GM11168 (cell line): ENCODE measurements around the gene IFI16.
"Not testable (repeated sequence)": the region's sequence is repeated elsewhere in the genome, so short reads cannot be mapped to it uniquely, and the experiment has no call there.

Source experiments
- in situ Hi-C: fragments of 300-500 bp; cut with MboI; formaldehyde crosslinking; loops from one replicate; pipeline ENCODE4 v1.12.0; 2022; ENCODE audit warnings: low sequenced_read_pairs; ENCODE audit not compliant: unreplicated experiment

The IFI16 gene

DNA sequence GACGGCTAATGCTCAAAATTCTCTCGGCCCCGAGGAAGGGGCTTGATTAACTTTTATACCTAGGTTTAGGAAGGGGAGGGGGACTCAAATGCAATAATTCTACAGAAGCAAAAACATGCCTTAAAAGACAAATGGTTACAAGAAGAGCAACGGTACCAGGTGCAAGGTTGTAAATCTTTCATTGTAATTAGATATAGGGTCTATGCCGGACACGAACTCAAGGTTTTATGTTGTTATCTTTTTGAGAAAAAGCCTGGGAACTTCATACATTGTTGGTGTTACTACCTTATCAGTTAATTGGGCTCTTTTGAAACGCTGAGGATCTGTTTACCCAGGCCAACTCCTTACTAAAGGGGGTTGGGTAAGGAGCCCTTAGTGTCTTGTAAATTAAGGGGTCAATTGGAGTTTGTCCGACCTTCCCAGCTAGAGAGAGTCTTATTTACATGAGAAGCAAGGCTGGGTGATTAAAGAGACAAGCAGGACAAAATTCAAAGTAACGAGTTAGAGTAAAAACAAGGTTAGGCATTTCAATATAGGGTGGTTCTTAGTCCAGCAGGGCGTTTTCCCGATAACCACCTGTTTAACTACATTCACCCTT lies 3.4 kb upstream of the IFI16 start:
- in situ Hi-C loops, result not testable (repeated sequence)

- in situ Hi-C loops, result no loop called here
These were observed 2.0 kb upstream of the IFI16 start for GRCh38 chr1:159007726-159008125.

- in situ Hi-C loops, result no loop called here
These were observed 941 bp upstream of the IFI16 start for GRCh38 chr1:159008744-159009188.

- in situ Hi-C loops, result no loop called here
These were observed 420 bp upstream of the IFI16 start for GRCh38 chr1:159009287-159009686.

DNA sequence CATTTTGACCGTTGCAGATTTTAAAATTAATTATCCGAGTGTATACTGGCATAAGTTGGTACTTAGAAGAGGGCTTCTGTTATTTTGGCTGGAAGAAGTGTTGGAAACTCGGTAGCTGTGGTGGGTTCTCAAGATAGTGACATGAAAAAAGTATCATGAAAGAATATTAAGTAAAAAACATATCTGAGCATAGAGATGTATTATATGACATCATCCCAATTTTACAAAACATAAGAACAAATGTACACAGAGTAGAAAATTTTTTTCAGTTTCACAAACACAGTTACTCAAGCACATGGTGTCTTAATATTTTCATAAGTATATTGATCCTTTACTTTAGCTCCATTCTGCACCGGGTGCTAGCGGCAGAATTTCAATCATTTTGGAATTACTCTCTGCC lies 684 bp downstream of the IFI16 start:
- in situ Hi-C loops, result no loop called here

DNA sequence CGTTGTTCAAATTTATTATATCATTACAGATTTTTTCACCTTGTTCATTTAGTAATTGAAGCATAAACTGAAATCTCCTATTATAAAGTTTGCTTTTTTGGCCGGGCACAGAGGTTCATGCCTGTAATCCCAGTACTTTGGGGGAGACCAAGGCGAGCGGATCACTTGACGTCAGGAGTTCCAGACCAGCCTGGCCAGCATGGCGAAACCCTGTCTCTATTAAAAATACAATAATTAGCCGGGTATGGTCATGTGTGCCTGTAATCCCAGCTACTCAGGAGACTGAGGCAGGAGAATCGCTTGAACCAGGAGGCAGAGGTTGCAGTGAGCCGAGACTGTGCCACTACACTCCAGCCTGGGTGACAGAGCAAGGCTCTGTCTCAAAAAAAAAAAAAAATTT lies 1.3 kb downstream of the IFI16 start:
- in situ Hi-C loops, result not testable (repeated sequence)

DNA sequence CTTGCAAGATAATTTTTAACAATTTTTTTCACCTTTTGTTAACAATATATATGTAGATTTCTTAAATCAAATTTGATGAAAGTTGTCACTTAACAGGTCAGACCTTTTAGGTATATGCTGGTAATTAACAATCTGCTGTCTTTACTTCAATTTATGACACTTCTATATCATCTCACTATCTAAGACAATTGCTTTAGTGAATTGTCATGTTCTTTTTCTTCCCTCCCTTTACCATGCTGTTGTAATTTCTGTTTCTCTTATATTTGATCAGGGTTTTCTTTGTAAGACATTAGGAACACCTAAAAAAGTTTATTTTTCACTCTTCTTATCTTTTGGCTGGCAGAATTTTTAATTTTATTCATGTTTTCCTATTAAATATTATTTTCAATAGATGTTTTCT lies 2.0 kb downstream of the IFI16 start:
- in situ Hi-C loops, result no loop called here

- in situ Hi-C loops, result no loop called here
These were observed 2.8 kb downstream of the IFI16 start for GRCh38 chr1:159012495-159012894.

DNA sequence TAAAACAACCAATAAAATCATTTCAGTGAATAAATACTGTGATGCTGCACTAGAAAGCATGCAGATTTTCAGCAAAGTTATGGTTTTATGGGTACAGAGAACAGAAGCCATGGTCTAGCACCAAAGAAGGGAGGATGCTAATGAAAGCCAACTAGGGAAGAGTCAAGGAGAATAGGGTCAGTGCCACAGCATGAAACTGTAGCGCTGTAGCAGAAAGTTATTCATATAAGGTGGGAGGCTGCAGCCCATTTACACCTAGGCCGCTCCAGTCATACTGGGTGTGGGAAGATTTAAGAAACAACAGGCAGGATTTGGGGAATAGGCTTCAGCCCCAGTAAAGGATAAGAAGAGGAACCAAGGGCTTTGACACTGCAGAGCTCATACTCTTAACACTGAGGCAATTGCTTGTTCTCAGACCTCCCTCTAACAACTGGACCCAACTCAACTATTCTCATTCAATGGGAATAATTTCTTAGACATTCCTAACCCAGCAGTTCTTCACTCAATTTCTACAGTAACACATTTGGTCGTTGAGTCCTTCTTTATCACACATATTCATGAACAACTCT lies 4.4 kb downstream of the IFI16 start:
- in situ Hi-C loops, result no loop called here

- in situ Hi-C loops, result no loop called here
These were observed 5.1 kb downstream of the IFI16 start for GRCh38 chr1:159014851-159015250.

DNA sequence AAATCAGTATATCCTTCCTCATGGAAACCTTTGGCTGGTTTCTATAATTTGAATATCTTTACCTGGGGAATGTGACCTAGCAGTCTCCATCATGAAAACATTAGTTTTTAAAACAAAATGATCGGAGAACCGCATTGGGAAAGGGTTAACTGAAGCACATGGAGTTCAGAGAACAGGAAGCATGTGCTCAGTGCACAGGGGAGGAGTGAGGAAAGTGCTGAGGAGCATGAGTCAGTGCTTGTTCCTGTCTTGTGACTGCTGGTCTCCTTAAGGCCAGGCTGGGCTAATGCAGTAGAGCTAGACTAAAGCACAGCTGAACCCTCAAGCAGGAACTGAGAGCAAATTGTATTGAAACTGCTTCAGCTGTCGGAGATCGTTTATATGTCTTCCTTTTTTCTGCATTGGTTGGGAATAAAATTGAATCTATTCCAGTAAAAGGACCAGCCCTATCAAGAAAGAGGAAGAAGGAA lies 5.8 kb downstream of the IFI16 start:
- in situ Hi-C loops, result no loop called here

GRCh38 chr1:159023723-159024122 lies 14.0 kb downstream of the IFI16 start:
- in situ Hi-C loops, result no loop called here

DNA sequence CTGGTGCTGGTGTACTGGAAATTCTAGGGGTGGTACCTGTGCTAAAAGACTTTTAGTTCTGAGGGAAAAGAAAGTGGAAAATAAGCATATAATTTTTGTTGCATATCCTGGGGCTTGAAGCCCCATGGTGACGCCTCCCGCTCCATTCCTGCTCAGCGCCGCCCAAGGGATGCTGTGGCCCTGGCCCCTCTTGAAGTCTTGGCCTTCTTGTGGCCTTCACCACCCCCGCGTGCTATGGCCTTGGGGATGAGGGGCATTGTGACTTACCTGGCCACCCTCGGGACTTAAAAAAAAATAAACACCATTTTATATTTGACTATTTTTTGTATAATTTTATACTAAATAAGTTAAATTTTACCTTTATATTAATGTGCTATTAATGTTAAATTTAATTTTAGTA lies 15.3 kb downstream of the IFI16 start:
- in situ Hi-C loops, result no loop called here

DNA sequence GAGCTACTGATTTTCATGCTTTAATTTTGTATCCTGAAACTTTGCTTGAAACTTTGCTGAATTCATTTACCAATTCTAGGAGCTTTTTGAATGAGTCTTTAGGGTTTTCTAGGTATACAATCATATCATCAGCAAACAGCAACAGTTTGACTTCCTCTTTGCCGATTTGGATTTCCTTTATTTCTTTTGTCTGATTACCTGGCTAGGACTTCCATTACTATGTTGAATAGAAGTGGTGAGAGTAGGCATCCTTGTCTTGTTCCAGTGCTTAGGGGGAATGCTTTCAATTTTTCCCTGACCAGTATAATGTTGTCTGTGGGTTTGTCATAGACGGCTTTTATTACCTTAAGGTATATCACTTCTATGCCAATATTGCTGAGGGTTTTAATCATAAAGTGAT lies 17.1 kb downstream of the IFI16 start:
- in situ Hi-C loops, result not testable (repeated sequence)

DNA sequence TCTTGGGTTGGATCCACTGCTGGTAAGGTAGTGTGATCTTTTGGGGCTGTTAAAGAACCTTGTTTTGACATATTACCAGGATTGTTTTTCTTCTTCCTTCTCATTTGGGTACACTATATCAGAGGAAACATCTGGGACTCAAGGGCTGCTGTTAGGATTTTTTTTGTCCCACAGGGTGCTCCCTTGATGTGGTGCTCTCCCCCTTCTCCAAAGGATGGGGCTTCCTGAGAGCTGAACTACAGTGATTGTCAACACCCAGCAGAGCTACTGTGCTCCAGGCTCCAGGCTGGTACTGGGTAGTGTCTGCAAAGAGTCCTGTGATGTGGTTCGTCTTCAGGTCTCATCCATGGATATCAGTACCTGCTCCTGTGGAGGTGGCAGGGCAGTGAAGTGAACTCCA lies 20.6 kb downstream of the IFI16 start:
- in situ Hi-C loops, result no loop called here

- in situ Hi-C loops, result no loop called here
These were observed 21.3 kb downstream of the IFI16 start for GRCh38 chr1:159030877-159031447.

DNA sequence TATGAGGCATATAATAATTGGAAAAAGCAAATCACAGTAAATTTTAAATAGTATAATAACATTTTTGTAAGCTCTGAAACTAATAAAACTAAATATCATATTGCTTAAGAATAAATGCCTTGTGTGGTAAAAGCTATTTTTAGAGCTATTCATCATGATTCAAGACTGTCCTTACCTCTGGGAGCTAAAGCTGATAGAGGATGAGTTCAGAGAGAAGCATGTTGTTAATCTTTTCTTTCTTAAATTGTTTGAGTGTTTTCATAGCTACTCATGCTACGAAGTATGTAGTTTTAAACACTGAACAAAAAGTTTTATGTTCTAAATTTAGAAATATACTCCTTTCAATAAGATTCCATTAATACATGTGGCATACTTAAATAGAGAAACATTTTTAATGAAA lies 30.5 kb downstream of the IFI16 start:
- in situ Hi-C loops, result no loop called here

GRCh38 chr1:159040893-159041724 lies 31.4 kb downstream of the IFI16 start:
- in situ Hi-C loops, result no loop called here

DNA sequence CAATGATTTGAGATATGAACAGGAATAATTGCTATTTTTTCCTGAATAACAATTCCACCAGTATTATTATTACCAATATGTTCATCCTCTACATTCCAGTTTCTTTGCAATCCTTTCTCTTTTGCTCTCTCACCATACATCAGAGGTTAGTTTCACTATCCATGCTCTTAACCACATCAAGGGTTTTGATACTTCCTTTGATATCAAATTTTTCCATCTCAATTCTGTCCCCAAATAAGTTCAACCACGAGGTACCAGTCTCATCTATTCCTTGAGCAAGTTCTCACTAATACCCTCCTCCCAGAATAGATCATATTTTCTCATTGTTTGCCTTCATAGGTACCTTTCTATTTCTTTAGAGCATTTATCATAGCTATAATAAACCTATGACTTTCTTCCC lies 36.8 kb downstream of the IFI16 start:
- in situ Hi-C loops, result not testable (repeated sequence)

- in situ Hi-C loops, result no loop called here
These were observed 41.7 kb downstream of the IFI16 start for GRCh38 chr1:159051436-159051835.

GRCh38 chr1:159054427-159054826 lies 44.7 kb downstream of the IFI16 start:
- in situ Hi-C loops, result no loop called here
